NK-92 treated with Interleukin-12 subunit alpha and Interleukin-12 subunit beta, amount 100 ng/mL, for 24 hours (cell line): ENCODE results near the gene LRIT3.

Experiments
- DNase-seq: peaks from one replicate; lab custom pipeline; 2025; lab: John Stamatoyannopoulos, UW

Gene LRIT3

GRCh38 chr4:109847896-109848442 is at the start of gene LRIT3:
Gene LRIT3 (plus strand): TSS chr4:109848107. CDS start chr4:109848202, 95 bp downstream.
- no peak for DNase-seq

- DNase-seq, result no peak
These were observed 49.0 kb upstream of the LRIT3 start for GRCh38 chr4:109798866-109799265.

- no peak for DNase-seq
These were observed 46.7 kb upstream of the LRIT3 start for GRCh38 chr4:109801099-109801789.

GRCh38 chr4:109801895-109802319 is 46.0 kb upstream of the LRIT3 start, which contains the start of gene CFI:
Gene CFI (minus strand): TSS chr4:109801999. CDS start chr4:109801971, 28 bp downstream.
- no peak for DNase-seq

DNA sequence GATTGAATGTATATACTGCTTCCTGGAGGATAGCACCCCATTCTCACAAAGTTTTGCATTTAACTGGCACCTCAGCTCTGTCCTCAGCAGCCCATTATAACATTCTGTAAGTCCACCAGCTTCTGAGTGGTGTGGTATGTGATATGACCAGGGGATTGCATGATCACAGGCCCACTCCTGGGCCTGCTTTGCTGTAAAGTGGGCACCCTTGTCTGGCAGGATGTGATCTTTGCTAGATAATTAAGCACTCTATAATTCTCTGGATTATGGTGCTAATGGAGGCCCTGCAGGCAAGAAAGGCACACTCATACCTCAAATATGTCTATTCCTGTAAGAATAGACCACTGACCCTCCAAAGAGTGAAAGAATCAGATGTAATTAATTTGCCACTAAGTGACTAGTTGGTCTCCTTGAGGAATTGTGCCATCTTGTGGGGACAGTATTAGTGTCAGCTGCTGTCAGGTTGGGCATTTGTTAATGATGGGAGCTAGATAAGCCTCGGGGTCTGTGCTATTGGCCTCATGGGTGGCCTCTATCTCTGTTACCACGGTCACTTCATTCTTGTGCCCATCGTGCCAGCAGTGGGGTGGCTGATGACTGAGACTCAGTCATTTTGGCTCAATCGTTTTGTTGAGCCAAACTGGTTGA is 43.9 kb upstream of the LRIT3 start:
- no peak for DNase-seq

GRCh38 chr4:109809655-109810054 is 38.3 kb upstream of the LRIT3 start:
- DNase-seq, result no peak

DNA sequence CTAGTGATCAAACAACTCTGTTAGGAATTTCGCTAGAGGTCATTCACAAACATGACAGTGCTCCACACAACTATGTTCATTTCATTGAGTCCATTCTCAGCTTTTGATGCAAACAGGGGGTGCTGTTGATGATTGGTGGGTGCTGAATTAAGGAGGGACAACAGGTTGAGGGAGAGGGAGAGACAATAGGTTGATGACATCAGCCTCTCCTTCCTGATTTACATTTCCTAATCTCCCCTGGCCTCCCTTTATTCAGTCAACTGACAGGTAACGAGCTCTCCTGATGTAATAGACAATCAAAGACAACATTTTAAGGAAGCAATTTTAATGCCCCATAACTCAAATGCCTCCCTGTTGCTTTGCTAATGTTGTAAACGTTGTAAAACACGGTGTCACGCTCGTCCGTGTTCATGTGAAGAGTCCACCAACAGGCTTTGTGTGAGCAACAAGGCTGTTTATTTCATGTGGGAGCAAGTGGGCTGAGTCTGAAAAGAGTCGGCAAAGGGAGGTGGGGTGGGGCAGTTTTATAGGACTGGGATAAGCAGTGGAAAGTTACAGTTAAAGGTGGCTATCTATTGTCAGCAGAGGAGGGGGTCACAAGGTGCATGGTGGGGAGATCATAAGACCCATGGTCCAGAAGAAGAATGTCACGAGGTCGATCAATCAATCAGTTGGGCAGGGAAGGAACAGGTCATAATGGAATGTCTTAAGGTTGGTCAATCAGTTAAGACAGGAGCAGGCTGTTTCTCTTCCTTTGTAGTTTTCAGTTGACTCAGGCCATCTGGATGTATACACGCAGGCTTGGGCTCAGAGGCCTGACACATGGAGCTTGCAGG is 37.1 kb upstream of the LRIT3 start:
- DNase-seq, result no peak

GRCh38 chr4:109811707-109812106 is 36.2 kb upstream of the LRIT3 start:
- DNase-seq, result no peak

DNA sequence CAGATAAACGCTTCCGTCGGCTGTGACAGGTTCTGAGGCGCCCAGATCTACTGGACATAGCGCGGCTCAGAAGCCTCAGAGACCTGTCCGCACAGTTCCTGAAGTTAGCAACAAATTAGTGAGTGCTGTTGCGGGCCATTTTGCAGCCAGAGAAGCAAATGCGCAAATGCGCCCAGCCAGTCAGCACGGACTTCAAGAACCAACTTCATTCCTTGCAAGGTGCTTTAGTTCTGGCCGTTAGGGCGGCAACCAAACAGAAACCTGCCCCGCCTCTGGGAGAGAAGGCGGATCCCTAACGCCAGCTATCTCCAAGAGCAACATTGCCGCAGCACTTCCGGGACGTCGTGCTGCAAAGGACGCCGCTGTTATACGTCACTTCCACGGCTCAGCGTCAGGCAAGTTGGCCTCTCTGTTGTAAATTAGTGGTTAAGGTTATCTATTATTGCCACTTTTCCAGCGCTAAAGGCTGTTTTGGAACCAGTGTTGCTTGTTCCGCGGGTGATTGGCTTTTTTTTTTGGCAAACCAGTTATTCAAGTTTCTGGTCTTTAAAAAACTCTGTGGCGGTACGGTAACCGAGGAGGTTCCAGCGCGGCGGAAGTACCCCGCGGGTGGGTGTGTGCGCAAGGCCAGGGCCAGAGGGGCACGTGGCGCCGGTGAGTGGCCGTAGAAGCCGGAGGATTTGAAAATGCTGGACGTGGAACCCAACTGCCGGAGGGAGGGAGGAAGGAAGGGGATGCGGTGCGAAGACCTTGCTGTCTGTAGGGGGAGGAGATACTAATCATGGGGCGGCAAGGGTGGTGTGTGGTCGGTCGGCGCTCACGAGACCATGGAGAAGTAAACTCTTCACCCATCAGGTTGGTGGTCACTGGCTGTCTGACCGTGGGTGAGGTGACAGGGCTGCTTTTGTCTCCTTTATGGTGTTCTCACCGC is 32.5 kb upstream of the LRIT3 start, which contains the start of gene GAR1:
GAR1 (plus strand) TSS at position 612 of the 931 bp plus-strand sequence. CDS start 403 bp downstream, outside the sequence.
- peak; percentile 76 for DNase-seq

DNA sequence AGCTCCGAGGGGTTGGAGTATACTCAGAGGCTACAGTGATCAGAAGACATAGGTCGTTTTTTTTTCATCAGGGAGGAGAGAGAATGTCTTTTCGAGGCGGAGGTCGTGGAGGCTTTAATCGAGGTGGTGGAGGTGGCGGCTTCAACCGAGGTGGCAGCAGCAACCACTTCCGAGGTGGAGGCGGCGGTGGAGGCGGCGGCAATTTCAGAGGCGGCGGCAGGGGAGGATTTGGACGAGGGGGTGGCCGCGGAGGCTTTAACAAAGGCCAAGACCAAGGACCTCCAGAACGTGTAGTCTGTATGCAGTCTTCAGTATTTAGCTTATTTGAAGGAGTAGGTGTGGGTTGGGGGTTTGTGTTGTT is 31.8 kb upstream of the LRIT3 start:
- DNase-seq, result peak; percentile 21

- DNase-seq, result no peak
These were observed 31.0 kb upstream of the LRIT3 start for GRCh38 chr4:109816894-109817293.

GRCh38 chr4:109818268-109818667 is 29.6 kb upstream of the LRIT3 start:
- no peak for DNase-seq

- no peak for DNase-seq
These were observed 27.3 kb upstream of the LRIT3 start for GRCh38 chr4:109820563-109820962.

GRCh38 chr4:109821185-109821584 is 26.7 kb upstream of the LRIT3 start:
- DNase-seq, result no peak

DNA sequence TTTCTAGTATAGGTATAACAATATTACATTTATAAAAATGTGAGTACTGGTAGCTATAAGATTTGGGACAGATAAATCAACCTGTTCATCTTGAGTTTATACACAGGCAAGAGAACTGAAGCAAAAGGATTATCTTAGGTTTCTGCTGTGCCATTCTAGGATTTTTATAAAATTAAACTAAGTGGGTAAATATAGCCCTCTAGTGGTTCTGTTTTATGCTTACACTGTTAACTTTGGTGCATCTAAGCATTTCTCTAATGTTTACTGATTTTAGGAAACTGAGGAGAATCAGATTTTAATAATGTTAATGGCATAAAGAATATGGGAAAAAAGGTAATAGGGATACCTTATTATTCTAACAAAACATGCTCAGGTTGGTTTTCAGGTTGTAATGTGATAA is 21.2 kb upstream of the LRIT3 start:
- no peak for DNase-seq

GRCh38 chr4:109827672-109828071 is 20.2 kb upstream of the LRIT3 start, which contains the start of gene RRH:
Gene RRH (plus strand): TSS chr4:109827972. CDS start chr4:109828028, 56 bp downstream.
- DNase-seq, result no peak

- DNase-seq, result no peak
These were observed 14.2 kb upstream of the LRIT3 start for GRCh38 chr4:109833756-109834155.

DNA sequence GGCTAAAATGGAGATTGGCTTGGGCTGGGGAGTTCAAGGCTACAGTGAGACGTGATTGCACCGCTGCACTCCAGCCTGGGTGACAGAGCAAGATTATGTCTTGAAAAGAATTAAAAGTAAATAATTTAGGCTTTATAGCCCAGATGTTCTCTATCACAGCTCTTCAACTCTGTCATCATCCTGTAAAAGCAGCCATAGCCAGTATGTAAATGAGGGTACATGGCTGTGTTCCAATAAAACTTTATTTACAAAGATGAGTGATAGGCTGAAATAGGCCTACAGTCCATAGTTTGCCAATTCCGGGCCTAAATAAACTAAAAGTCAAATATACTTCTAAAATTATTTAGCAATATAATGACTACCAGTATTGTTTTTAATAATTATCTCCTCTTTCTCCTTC is 10.9 kb upstream of the LRIT3 start:
- no peak for DNase-seq

DNA sequence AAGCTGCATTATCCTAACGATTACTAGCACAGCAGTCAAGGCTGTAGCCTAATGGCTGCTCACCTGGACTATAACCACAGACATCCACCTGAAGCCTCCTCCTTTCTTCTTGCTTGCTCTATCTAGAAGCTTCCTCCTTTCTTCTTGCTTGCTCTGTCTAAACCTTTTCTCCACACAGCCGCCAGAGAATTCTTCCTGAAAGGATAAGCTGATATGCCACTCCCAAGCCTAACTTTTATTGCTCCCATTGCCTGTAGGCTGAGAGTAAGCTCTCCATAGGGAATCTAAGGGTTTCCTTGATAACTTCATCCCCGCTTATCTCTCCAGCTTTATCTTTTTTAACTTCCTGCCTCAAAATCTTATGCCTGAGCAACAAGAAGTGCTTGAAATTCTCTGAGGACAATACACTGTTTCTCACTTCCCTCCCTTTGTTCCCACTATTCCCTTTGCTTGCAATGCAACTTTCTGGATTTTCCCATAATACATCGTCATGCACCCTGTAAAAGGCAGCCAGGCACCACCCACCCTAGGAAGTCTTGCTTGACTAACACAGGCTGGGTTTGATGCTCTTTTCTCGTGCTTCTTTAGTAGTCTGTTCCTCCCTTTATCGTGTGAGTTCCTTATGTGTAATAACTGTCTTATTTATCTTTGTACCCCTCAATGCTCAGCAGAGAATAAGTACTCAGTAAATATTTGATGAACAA is 1.4 kb upstream of the LRIT3 start:
- no peak for DNase-seq

DNA sequence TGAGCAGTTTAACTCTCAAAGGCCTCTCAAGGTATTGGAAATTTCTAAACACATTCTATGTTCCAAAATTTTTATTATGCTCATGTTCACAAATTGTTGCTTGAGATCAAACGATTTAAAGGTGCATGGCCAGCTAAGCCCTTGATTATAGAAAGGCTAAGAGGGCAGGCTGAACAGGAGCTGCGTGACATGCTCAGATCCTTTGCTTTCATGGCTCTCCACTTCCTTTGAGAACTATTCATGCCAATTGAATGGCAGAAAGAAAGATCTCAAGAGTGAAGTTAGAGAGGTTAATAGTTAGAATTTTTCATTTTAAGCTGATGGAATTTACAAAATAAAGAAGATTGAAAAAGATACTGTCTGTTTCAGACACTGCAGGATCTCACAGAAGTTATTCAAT is 594 bp downstream of the LRIT3 start:
- no peak for DNase-seq

DNA sequence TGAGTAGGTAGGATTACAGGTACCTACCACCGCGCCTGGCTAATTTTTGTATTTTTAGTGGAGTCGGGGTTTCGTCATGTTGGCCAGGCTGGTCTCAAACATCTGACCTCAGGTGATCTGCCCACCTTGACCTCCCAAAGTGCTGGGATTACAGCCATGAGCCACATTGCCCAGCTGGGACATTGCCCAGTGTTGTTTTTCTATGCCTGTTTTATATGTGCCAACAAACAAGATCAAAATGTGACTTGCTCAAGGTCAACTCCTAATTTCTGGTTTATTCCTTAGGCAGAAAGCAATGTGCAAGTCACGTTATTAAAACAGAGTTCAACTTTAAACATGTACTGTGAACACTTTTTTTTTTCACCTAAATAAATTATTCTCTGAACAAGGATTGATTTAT is 2.7 kb downstream of the LRIT3 start:
- no peak for DNase-seq
